ENCODE measurements around the gene BMPR1A.

The BMPR1A gene

DNA sequence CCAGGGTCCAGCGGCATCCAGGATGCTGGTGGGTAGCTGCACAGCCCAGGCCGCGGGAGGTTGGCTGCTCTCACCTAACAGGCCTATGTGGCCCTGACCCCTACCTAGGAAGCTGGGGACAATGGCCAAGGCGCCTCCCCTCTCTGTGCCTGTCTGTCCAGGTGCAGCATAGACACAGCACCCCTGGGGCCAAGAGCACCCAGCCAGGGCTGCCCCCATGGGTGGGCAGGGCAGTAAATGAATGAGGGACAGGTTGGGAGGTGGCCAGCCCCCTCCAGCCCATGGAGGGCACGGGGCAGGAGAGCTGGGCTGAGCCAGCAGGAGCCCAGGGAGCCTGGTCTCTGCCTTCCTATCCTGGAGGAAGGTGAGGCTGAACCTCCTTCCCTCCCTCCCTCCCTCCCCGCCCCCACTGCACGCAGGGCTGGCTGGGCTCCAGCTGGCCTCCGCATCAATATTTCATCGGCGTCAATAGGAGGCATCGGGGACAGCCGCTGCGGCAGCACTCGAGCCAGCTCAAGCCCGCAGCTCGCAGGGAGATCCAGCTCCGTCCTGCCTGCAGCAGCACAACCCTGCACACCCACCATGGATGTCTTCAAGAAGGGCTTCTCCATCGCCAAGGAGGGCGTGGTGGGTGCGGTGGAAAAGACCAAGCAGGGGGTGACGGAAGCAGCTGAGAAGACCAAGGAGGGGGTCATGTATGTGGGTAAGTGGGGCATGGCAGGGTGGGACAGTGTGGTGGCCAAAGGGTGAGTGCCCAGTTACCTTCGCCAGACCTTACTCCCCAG, 201.9 kb downstream of the BMPR1A start, which contains the start of gene SNCG:
Gene SNCG (plus strand): TSS at position 484 of the 785 bp plus-strand sequence. CDS start 99 bp downstream, at position 583.
- no peak for DNase-seq

DNA sequence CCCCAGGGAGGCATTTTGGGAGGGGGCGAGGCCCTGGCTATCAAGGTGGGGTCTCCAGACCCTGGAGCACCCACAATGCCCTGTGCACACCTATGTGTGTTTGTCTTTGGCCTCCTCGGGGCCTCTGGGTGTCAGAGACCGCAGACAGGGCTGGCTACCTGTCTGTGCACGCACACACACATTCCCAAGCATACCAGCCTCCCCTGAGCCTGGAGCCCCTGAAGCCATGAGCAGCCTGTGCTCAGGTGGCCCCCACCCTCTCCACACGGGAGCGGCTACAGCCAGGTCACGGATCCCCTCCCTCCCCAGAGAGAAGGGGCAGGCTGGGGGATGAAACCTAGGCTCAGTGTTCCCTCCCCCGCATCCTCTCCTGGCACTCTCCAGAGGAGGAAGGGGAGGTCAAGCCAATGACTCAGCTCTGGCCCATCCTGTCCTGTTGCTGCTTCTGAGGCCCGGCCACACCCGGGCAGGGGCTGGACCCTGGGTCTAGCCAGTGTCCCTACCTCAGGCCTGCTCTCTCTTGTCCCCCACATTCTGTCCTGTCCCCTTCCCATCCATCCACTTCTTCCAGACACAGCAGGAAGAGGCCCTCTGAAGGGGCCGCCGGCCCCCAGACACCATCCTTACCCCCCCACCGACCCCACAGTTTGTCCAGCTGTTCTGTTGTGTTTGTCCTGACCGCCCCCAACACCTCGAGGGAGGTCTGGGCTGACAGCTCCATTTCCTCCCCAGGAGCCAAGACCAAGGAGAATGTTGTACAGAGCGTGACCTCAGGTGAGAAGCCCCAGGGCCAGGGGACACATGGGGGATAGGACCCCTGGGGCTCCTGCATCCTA, 202.7 kb downstream of the BMPR1A start:
- DNase-seq = no peak

DNA sequence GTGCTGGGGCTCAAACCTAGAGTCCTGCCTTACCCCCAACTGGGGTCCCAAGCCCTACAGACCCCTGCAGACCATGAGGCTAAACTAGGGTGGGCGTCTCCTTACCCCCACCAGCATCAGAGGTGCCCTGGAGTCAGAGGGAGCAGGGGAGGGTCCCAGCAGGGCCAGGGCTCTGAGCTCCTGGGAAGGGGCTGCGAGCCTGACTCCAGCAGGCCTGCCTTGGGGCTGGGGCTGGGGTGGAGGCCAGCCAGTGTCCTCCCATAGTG, 203.3 kb downstream of the BMPR1A start:
- no peak for DNase-seq

DNA sequence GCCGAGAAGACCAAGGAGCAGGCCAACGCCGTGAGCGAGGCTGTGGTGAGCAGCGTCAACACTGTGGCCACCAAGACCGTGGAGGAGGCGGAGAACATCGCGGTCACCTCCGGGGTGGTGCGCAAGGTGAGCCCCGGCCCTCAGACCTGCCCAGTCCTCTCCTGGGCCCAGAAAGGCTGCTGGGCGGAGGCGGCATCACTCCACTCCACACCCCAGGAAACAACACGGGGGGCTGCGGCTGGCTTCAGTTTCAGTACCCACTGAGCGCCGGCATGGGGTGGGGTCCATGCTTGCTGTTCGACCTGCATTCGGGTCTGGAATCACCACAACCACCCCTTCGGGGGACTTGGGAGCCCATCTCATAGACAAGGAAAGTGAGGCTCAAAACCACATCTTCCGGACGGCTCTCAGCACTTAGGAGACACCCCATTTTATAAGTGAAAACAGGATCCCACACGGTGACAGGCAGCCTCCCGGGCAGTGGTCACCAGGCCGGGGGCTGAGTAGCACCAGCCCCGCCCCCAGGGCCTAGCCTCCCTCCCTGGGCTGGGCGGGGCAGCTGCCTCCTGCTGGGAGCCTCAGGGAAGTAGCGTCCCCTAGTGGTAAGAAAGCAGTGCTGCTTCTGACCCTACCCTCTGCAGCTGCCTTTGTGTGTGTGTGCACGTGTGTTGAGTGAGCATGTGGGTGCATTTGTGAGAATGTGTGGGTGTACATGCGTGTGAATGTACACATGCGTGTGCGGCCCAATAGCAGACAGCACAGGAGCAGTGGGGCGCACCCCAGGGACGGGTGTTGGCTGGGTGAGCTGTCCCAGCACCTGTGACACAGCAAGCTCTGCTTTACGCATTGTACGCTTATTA, 203.8 kb downstream of the BMPR1A start:
- DNase-seq = peak; percentile 21 to 30

DNA sequence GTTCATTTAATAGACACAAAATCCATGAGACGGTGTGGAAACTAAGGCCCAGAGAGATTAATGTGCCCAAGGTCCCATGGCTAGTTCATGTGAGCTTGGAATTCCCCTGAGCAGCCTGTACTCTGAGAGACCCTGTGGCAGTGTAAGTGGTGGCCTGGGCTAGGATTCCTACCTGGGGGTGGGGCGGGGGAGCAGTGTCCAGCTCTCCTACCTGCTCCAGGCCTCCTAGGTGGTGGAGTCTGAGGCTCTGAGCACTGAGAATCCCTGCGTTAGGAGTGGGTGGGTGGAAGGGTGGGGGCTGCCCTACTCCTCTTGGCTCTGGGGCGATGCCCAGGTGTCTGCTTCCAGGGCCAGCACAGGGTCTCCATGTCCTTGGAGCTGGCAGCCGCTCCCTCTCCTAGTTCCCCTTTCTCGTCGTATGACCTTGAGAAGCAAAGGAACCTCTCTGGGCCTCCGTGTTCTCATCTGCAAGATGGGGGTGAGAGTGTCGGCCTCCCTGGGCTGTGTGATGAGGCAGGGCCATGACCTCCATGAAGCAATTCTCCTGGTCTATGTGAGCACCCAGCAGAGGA, 204.5 kb downstream of the BMPR1A start:
- DNase-seq = no peak

GRCh38 chr10:86961481-86962091, 205.2 kb downstream of the BMPR1A start:
- no peak for DNase-seq

GRCh38 chr10:86962136-86962980, 205.9 kb downstream of the BMPR1A start:
- DNase-seq = no peak

- DNase-seq = no peak
These were observed 206.5 kb downstream of the BMPR1A start for GRCh38 chr10:86962981-86963310.

- DNase-seq = no peak
These were observed 207.0 kb downstream of the BMPR1A start for GRCh38 chr10:86963341-86963919.

DNA sequence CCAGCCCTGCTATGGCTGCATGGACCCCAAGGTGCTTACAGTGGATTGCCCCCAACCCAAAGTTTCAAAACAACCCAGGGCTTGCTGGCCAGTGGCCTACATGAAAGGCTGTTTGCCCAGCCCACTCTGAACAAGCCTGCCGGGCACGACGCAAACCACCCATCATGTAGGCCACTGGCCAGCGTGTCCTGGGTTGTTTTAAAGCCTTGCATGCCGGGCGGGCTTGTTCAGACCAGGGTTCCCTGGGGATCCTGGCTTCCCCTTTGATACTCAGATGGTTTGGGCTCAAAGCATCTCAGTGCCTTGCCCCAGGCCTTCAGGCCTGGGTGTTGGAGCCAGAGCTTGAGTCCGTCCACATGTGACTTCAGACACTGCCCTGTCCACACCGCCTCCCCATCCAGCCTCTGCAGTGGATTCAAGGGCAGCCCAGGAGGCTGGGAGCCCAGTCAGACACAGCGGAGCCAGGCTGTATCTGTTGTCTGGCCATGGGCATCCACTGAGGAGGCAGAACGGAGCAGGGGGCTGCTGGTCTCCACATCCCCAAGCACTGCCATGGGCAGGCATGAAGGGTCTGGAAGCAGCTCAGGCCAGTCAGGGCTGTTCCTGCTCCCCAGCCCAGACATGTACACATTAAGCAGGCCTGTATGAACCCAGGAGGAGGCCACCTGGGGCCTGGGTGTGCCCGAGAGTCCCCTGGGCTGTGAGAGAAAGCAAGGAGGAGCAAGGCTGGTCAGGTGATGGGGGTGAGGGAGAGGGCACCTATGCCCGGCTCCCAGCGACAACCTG, 207.8 kb downstream of the BMPR1A start:
- DNase-seq = no peak

- DNase-seq = no peak
These were observed 208.4 kb downstream of the BMPR1A start for GRCh38 chr10:86964847-86965190.

DNA sequence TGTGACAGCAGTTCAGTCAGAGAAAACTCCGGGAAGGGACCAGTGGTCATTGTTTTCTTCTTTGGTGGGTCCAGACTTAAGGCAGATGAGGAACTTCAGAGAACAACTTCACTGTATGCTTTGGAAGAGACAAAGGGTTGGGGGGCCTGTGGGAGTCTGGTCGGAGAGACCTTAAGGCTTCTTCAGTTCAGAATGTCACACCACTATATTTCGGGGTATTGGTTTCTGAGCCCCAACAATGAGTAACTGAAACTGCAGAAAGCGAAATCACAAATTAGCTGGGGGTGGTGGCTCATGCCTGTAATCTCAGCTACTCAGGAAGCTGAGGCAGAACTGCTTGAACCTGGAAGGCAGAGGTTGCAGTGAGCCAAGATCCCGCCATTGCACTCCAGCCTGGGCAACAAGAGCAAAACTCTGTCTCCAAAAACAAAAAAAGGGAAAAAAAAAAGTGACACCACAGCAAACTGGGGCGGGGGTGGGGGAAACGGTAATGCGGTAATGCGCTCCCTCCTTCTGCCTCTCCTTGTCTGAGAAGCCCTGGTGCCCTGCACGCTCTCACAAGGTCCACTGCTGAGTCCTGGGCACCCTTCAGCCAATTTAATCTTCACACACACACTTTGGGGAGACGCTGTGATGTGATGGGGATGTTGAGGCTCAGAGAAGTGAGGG, 209.7 kb downstream of the BMPR1A start:
- DNase-seq = no peak

DNA sequence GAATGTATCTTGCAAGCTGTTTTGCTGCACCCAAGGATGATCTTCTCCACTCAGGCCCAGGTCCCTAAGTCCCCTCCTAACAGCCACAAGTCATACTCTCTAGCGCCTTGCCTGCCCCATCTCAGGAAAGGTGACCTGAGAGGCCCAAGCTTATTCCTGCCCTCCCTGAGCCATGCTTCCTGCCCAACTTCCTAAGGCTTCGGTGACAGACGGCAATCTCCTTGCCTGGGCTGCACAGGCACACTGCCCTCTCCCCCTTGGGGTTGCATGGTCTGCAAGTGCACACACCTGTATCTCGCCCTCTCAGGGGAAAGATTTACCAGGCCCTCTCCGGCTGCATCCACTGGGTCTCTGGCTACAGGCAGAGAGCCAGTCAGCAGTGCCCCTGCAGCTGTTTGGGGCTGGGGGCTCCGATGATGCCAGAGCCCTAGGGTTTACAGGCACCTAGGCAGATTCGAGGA, 211.1 kb downstream of the BMPR1A start:
- DNase-seq = no peak

DNA sequence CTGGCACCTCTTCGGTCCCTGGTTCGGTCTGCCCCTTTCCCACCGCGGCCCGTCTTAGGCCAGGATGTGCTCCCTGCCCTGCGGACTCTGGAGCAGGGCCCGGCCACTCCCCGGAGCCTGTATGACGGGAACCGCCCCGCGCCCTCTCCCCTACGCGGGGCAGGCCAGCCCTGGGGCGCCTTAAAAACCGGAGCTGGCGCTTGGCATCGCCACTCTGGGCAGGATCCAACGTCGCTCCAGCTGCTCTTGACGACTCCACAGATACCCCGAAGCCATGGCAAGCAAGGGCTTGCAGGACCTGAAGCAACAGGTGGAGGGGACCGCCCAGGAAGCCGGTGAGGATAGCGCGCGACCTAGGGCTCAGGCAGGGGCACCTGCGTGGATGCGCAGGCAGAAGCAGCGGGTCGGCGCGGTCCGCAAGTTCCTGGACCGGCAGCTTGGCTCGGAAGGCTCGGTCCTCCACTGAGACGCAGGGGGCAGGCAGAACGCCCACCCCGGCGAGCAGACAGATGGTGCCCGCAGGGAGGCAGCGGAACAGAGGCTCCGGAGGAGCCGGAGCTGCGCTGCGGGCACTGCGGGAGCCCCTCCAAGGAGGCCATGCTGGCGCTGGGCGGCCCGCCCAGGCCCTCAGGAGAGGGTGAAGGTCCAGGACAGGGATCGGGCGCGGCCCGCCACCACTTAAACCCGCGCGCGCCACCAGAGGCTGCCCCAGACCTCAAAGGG, 212.0 kb downstream of the BMPR1A start, which contains the start of gene ADIRF:
Gene ADIRF (plus strand): TSS at position 212 of the 723 bp plus-strand sequence. CDS start 63 bp downstream, at position 275.
- DNase-seq = no peak

GRCh38 chr10:86968994-86969355, 212.6 kb downstream of the BMPR1A start:
- no peak for DNase-seq

GRCh38 chr10:86969421-86970041, 213.1 kb downstream of the BMPR1A start:
- no peak for DNase-seq

DNA sequence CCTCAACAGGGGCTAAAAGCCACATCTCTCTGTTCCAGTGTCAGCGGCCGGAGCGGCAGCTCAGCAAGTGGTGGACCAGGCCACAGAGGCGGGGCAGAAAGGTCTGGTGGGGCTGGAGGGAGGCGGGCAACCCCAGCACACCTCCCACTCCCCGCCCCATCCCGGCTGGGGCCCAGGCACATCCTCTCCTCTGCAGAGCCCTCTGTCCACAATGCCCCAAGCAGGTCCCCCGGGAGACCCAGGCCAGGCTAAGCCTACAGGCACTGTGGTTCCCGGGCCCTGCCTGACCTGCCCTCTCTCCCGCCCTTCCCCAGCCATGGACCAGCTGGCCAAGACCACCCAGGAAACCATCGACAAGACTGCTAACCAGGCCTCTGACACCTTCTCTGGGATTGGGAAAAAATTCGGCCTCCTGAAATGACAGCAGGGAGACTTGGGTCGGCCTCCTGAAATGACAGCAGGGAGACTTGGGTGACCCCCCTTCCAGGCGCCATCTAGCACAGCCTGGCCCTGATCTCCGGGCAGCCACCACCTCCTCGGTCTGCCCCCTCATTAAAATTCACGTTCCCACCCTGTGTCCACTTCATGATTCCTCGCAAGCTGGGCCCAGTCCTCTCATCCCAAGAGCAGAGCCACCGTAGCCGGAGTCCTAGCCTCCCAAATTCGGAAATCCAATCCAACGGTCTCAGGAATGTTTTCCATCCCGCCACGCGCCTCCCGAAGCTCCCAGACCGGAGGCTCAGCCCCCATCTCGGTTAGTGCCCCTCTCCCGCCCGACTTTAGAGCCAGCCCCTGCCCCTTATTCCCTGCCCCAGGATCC, 214.0 kb downstream of the BMPR1A start:
- no peak for DNase-seq

DNA sequence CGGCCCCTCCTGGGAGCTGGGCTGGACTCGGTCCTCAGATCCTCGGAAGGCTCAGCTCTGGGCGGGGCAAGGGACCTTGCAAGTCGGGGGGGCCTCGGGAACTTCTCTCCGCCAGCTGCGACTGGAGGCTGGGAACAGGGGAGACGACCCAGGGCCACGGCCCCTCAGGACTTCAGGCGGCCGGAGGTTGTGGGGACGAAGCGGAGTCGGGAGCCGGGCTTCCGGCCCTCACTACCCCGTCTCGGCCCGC, 214.5 kb downstream of the BMPR1A start:
- no peak for DNase-seq

Data from stimulated activated CD4-positive, alpha-beta T cell treated with anti-CD3 and anti-CD28 coated beads, Interleukin-2, amount 100 ng/mL, for 48 hours (primary cell).